Peyer's patch (tissue), 4 donors: ENCODE results near the gene CCDC187. TPM values are rescaled to one million over a fixed set of nuclear protein-coding genes. Genes with fewer than 3 reads are reported as not detected.

ENCODE experiments used
- DNase-seq, 3 donors: peaks; one replicate each; pipeline ENCODE4 v3.0.0-alpha.2; 2017 to 2019
- H3K27ac ChIP-seq, 4 donors: fragments of 200-600 bp; sonication (generic); one replicate each; pipeline ENCODE4 v1.5.1; 2016 to 2019
- H3K27me3 ChIP-seq, 2 donors: fragments of 200-600 bp; sonication (generic); one replicate each; pipeline ENCODE4 v1.5.1; 2019
- H3K36me3 ChIP-seq, 3 donors: fragments of 200-600 bp; sonication (generic); one replicate each; pipeline ENCODE4 v1.5.1; 2016 to 2019
- H3K4me1 ChIP-seq, 4 donors: fragments of 200-600 bp; sonication (generic); one replicate each; pipeline ENCODE4 v1.5.1; 2016 to 2019
- H3K4me3 ChIP-seq, 4 donors: fragments of 200-600 bp; sonication (generic); 1 replicate in 3 of 4; 2 replicates in 1 of 4; pipeline ENCODE4 v1.5.1; 2016 to 2019; ENCODE audit warnings: mild to moderate bottlenecking in 1 of 4
- H3K9me3 ChIP-seq, 4 donors: fragments of 200-600 bp; sonication (generic); one replicate each; pipeline ENCODE4 v1.5.1; 2016 to 2019; ENCODE audit warnings: mild to moderate bottlenecking in 1 of 4
- CTCF ChIP-seq, 6 experiments: fragments of 450-650 bp in 4 of 6; fragments of 200-600 bp in 2 of 6; sonication (generic) in 1 of 6; IDR thresholded peaks; one replicate each; pipeline ENCODE4 v1.5.1; 2017 to 2019; ENCODE audit warnings: antibody characterized with exemption in 6 of 6, mild to moderate bottlenecking in 3 of 6, moderate library complexity in 1 of 6
- POLR2A ChIP-seq, 2 donors: fragments of 450-650 bp; IDR thresholded peaks; one replicate each; pipeline ENCODE4 v1.5.1; 2017; ENCODE audit warnings: antibody characterized with exemption in 2 of 2, mild to moderate bottlenecking in 2 of 2, moderate library complexity in 2 of 2
- total RNA-seq, 4 donors: library from RNA; depleted of rRNA; stranded (reverse); fragments of >200 nt; gene quantifications; one replicate each; pipeline ENCODE4 v1.1.0, GENCODE V29; 2016

The CCDC187 gene
- total RNA-seq, 4 donors from 2014 or later, result 0.35 to 1.0 (median 0.67) TPM; not detected in 1

GRCh38 chr9:136302527-136302926, 1.4 kb downstream of the CCDC187 start:
- Histone ChIP-seq H3K4me3 (no peak overlapping the region), H3K27ac (no peak overlapping the region), H3K36me3 (no peaks in the 10 kb centered on the region), H3K9me3 (no peaks in the 10 kb centered on the region), H3K4me1 (peaks cover 0 to 7% (median 0%) of the 10 kb centered on the region in 4 donors), H3K27me3 (no peaks in the 10 kb centered on the region)
- TF ChIP-seq POLR2A (IDR thresholded peaks at IDR 0.05) (no peak), CTCF (IDR thresholded peaks at IDR 0.05) (no peak)
- DNase-seq, result no peak

DNA sequence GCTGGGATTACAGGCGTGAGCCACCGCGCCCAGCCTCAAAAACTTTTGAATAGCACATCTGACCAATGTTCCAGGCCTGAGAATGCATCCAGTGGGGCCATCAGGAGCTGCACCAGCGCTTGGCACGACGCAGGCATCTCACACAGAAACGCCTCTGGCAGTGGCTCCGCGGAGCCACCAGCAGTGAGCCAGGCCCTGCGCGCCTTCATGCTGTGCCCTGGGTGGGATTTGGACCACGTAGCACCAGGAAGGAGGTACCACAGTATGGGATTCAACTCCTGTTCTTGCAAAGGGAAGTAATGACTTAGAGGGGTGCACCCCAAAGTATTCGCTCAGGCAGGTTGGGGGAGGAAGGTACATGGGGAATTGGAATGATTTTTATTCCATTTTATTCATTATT, 3.0 kb downstream of the CCDC187 start:
- no peak for DNase-seq
- no peaks in the 10 kb centered on the region for H3K27me3 ChIP-seq

GRCh38 chr9:136300016-136300545, 3.8 kb downstream of the CCDC187 start:
- Histone ChIP-seq H3K9me3 (no peaks in the 10 kb centered on the region), H3K4me1 (peaks cover 0 to 13% (median 0%) of the 10 kb centered on the region in 4 donors), H3K36me3 (no peaks in the 10 kb centered on the region), H3K27me3 (no peaks in the 10 kb centered on the region), H3K4me3 (no peak overlapping the region), H3K27ac (no peak overlapping the region)
- no peak for DNase-seq
- TF ChIP-seq POLR2A (IDR thresholded peaks at IDR 0.05) (no peak), CTCF (IDR thresholded peaks at IDR 0.05) (no peak)

More for the DNA sequence above, 3.0 kb downstream of the CCDC187 start:
- H3K9me3 ChIP-seq, result no peaks in the 10 kb centered on the region
- no peak overlapping the region for H3K4me3 ChIP-seq
- no peak overlapping the region for H3K27ac ChIP-seq
- peaks cover 0 to 13% (median 0%) of the 10 kb centered on the region in 4 donors for H3K4me1 ChIP-seq
- TF ChIP-seq POLR2A (IDR thresholded peaks at IDR 0.05) (no peak), CTCF (IDR thresholded peaks at IDR 0.05) (no peak)
- H3K36me3 ChIP-seq, result no peaks in the 10 kb centered on the region

DNA sequence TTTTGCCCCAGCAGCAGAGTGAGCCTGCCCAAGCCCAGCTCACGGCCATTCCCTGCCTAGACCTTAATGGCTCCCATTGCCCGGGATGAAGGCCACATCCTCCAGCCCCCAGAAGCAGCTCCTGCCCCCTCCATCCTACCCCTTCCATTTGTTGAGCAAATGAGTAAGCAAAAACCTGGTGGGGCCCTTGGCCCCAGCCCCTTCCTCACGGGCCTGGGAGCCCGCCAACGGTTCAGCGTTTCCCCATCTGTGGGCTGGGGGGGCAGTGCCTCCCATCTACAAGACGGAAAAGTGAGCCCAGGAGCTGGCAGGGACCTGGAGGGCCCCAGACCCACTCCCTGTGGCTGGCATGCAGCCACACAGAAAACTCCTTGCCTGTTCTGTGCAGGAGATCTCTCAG, 4.4 kb downstream of the CCDC187 start:
- H3K9me3 ChIP-seq, result no peaks in the 10 kb centered on the region
- H3K27me3 ChIP-seq, result no peaks in the 10 kb centered on the region
- no peaks in the 10 kb centered on the region for H3K36me3 ChIP-seq
- DNase-seq, result no peak
- H3K27ac ChIP-seq, result no peak overlapping the region
- no peak overlapping the region for H3K4me3 ChIP-seq
- H3K4me1 ChIP-seq, result peaks cover 0 to 13% (median 0%) of the 10 kb centered on the region in 4 donors
- no peak for TF ChIP-seq POLR2A (IDR thresholded peaks at IDR 0.05)
- no peak for TF ChIP-seq CTCF (IDR thresholded peaks at IDR 0.05)

GRCh38 chr9:136299116-136299515, 4.8 kb downstream of the CCDC187 start:
- Histone ChIP-seq H3K9me3 (no peaks in the 10 kb centered on the region), H3K36me3 (no peaks in the 10 kb centered on the region), H3K4me1 (peaks cover 0 to 13% (median 0%) of the 10 kb centered on the region in 4 donors), H3K27me3 (no peaks in the 10 kb centered on the region), H3K4me3 (no peak overlapping the region), H3K27ac (no peak overlapping the region)
- DNase-seq, result no peak
- TF ChIP-seq POLR2A (IDR thresholded peaks at IDR 0.05) (no peak), CTCF (IDR thresholded peaks at IDR 0.05) (no peak)
